KMS-11 (cell line): ENCODE data around the gene ADGRB2.

Source experiments
- H2AFZ ChIP-seq: fragments of 200-600 bp; sonication (generic); 2 replicates; pipeline ENCODE4 v1.6.1; 2016; ENCODE audit warnings: antibody characterized with exemption, mixed run types, low read depth
- H3K27ac ChIP-seq: fragments of 200-600 bp; sonication (generic); 2 replicates; pipeline ENCODE4 v1.6.1; 2016; ENCODE audit warnings: mild to moderate bottlenecking, mixed run types
- H3K27me3 ChIP-seq: fragments of 200-600 bp; sonication (generic); 2 replicates; pipeline ENCODE4 v1.6.1; 2017; ENCODE audit warnings: mild to moderate bottlenecking, low read depth, mixed run types, moderate library complexity; ENCODE audit not compliant: insufficient read depth
- H3K36me3 ChIP-seq: fragments of 200-600 bp; sonication (generic); 2 replicates; pipeline ENCODE4 v1.6.1; 2017; ENCODE audit warnings: mild to moderate bottlenecking, mixed run types; ENCODE audit not compliant: insufficient read depth
- H3K4me1 ChIP-seq: fragments of 200-600 bp; sonication (generic); 2 replicates; pipeline ENCODE4 v1.6.1; 2016; ENCODE audit warnings: mild to moderate bottlenecking, low read depth, mixed run types; ENCODE audit not compliant: poor library complexity, severe bottlenecking
- H3K4me2 ChIP-seq: fragments of 200-600 bp; sonication (generic); 2 replicates; pipeline ENCODE4 v1.7.0; 2016; ENCODE audit warnings: mild to moderate bottlenecking, mixed run types
- H3K4me3 ChIP-seq: fragments of 200-600 bp; sonication (generic); IDR thresholded peaks from 2 replicates; pipeline ENCODE4 v1.6.1; 2017; ENCODE audit warnings: low read depth, low read length, mixed read lengths; ENCODE audit not compliant: insufficient read depth
- H3K79me2 ChIP-seq: fragments of 200-600 bp; sonication (generic); 2 replicates; pipeline ENCODE4 v1.6.1; 2016; ENCODE audit warnings: low read depth, mixed run types; ENCODE audit not compliant: insufficient read depth
- H3K9ac ChIP-seq: fragments of 200-600 bp; sonication (generic); 2 replicates; pipeline ENCODE4 v1.6.1; 2016; ENCODE audit warnings: mild to moderate bottlenecking, mixed run types
- H4K20me1 ChIP-seq: fragments of 200-600 bp; sonication (generic); 2 replicates; pipeline ENCODE4 v1.6.1; 2016; ENCODE audit warnings: mild to moderate bottlenecking, mixed run types; ENCODE audit not compliant: insufficient read depth
- CTCF ChIP-seq: fragments of 200-600 bp; sonication (generic); conservative IDR thresholded peaks from 2 replicates; pipeline ENCODE4 v1.6.1; 2017; ENCODE audit warnings: low read depth, mild to moderate bottlenecking, antibody characterized with exemption, low read length, moderate library complexity, mixed read lengths

ADGRB2 gene

GRCh38 chr1:31723828-31724359 lies 40.2 kb downstream of the ADGRB2 start:
- Histone ChIP-seq H3K36me3 (no peaks in the 10 kb centered on the region), H3K4me3 (no peak overlapping the region), H3K27me3 (peaks cover 53% of the 10 kb centered on the region), H3K27ac (no peak overlapping the region), H3K79me2 (no peaks in the 10 kb centered on the region), H3K9ac (no peak overlapping the region), H3K4me1 (peaks cover 6% of the 10 kb centered on the region), H4K20me1 (no peaks in the 10 kb centered on the region), H2AFZ (no peak overlapping the region), H3K4me2 (no peak overlapping the region)
- TF ChIP-seq CTCF = no peak

DNA sequence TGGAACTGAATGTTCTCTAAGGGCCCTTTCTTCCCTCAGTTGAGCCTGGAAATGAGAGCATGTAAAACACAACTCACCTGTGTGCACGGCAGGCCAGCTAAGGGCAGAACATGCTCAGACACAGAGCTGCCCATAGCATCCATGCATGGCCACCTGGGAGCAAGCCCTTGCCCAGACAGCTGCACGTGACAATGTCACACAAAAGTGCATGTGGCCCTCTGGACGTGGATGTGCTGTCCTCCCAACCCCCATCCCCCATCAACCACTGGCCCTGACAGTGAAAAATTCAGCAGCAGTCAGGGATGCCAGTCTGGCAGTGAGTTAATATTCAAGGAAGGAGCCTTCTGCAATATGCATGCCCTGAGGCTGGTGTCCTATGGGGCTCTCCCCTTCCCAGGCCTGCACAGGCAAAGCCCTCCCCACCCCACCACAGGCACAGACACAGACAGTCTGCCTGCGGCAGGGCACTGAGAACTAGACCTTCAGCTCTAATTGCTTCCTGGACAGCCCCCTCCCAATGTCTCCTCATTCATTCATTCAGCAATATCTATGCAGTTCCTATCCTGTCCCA lies 45.7 kb downstream of the ADGRB2 start:
- no peak for TF ChIP-seq CTCF
- H3K27me3 ChIP-seq = peaks cover 70% of the 10 kb centered on the region
- no peak overlapping the region for H3K27ac ChIP-seq
- no peaks in the 10 kb centered on the region for H4K20me1 ChIP-seq
- H3K4me2 ChIP-seq = no peak overlapping the region
- H3K36me3 ChIP-seq = no peaks in the 10 kb centered on the region
- H3K79me2 ChIP-seq = no peaks in the 10 kb centered on the region
- no peak overlapping the region for H3K4me3 ChIP-seq
- no peaks in the 10 kb centered on the region for H3K4me1 ChIP-seq
- H3K9ac ChIP-seq = no peak overlapping the region
- no peak overlapping the region for H2AFZ ChIP-seq

- Histone ChIP-seq H3K4me1 (no peaks in the 10 kb centered on the region), H3K27me3 (peaks cover 67% of the 10 kb centered on the region), H3K27ac (no peak overlapping the region), H2AFZ (no peak overlapping the region), H3K36me3 (no peaks in the 10 kb centered on the region), H3K9ac (no peak overlapping the region), H4K20me1 (no peaks in the 10 kb centered on the region), H3K4me2 (no peak overlapping the region), H3K4me3 (no peak overlapping the region), H3K79me2 (no peaks in the 10 kb centered on the region)
- no peak for TF ChIP-seq CTCF
Observed at GRCh38 chr1:31717341-31717740, 46.8 kb downstream of the ADGRB2 start.

DNA sequence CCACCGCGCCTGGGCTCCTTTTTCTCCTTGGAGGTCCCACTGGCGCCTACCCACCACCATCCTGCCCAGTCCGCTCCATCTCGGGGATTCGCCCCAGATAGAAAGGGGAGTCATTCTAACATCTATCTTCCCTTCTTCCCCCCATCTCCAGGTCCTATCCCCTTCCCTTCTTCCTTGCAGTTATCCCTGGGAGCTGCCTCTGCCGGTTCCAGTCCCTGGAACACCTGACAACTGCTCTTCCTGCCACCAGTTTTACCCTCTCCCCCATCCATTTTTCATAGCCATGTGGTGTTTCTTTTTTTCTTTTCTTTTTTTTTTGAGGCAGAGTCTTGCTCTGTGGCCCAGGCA lies 48.3 kb downstream of the ADGRB2 start:
- H2AFZ ChIP-seq = no peak overlapping the region
- H4K20me1 ChIP-seq = no peaks in the 10 kb centered on the region
- H3K27me3 ChIP-seq = peaks cover 56% of the 10 kb centered on the region
- H3K36me3 ChIP-seq = no peaks in the 10 kb centered on the region
- no peaks in the 10 kb centered on the region for H3K4me1 ChIP-seq
- H3K9ac ChIP-seq = no peak overlapping the region
- H3K79me2 ChIP-seq = no peaks in the 10 kb centered on the region
- no peak overlapping the region for H3K27ac ChIP-seq
- no peak overlapping the region for H3K4me3 ChIP-seq
- TF ChIP-seq CTCF = no peak; the same call in 1 of the 2 replicates
- no peak overlapping the region; the same call in 1 of the 2 replicates for H3K4me2 ChIP-seq
